Vagina (tissue), 2 donors: ENCODE measurements around the gene CYB5A. TPM values are rescaled to one million over a fixed set of nuclear protein-coding genes. Genes with fewer than 3 reads are reported as not detected.

ENCODE experiments used
- DNase-seq, 2 donors: peaks; one replicate each; pipeline ENCODE4 v3.0.0-alpha.2; 2017; ENCODE audit errors: extremely low spot score in 2 of 2
- H3K27ac ChIP-seq: fragments of 200-600 bp; sonication (generic); one replicate; pipeline ENCODE4 v1.5.1; 2019
- H3K27me3 ChIP-seq: fragments of 200-600 bp; sonication (generic); one replicate; pipeline ENCODE4 v1.5.1; 2019
- H3K36me3 ChIP-seq, 2 donors: fragments of 200-600 bp; sonication (generic); one replicate each; pipeline ENCODE4 v1.5.1; 2017 to 2019
- H3K4me1 ChIP-seq: fragments of 200-600 bp; sonication (generic); one replicate; pipeline ENCODE4 v1.5.1; 2019
- H3K4me3 ChIP-seq, 2 donors: fragments of 200-600 bp; sonication (generic); 1 replicate in 1 of 2; 2 replicates in 1 of 2; pipeline ENCODE4 v1.5.1; 2016 to 2019
- H3K9me3 ChIP-seq: fragments of 200-600 bp; sonication (generic); one replicate; pipeline ENCODE4 v1.5.1; 2019
- CTCF ChIP-seq, 3 experiments: fragments of 450-650 bp in 2 of 3; fragments of 200-600 bp in 1 of 3; sonication (generic) in 1 of 3; IDR thresholded peaks; one replicate each; pipeline ENCODE4 v1.5.1; 2017 to 2019; ENCODE audit warnings: antibody characterized with exemption in 3 of 3, mild to moderate bottlenecking in 2 of 3, moderate library complexity in 2 of 3
- POLR2A ChIP-seq, 2 donors: fragments of 450-650 bp; IDR thresholded peaks; one replicate each; pipeline ENCODE4 v1.6.1; 2017; ENCODE audit warnings: antibody characterized with exemption in 2 of 2, mild to moderate bottlenecking in 2 of 2, moderate library complexity in 2 of 2
- POLR2AphosphoS5 ChIP-seq, 2 donors: sonication (generic); formaldehyde crosslinking; IDR thresholded peaks; one replicate each; pipeline ENCODE4 v1.9.0; 2017; ENCODE audit warnings: antibody characterized with exemption in 2 of 2, mild to moderate bottlenecking in 2 of 2, low read depth in 1 of 2; ENCODE audit not compliant: insufficient read depth in 1 of 2
- intact Hi-C: fragments of 100-400 bp; cut with DNase I; formaldehyde crosslinking; loops from one replicate; pipeline ENCODE4 v1.15.1; 2023
- total RNA-seq: library from RNA; depleted of rRNA; stranded (reverse); fragments of >200 nt; gene quantifications from one replicate; pipeline ENCODE4 v1.2.3, GENCODE V29; 2016

CYB5A gene
- total RNA-seq, 1 donor from 2014 or later = 88.6 TPM

- Histone ChIP-seq H3K36me3 (no peaks in the 10 kb centered on the region), H3K27me3 (no peaks in the 10 kb centered on the region), H3K4me1 (no peaks in the 10 kb centered on the region), H3K27ac (no peak overlapping the region), H3K9me3 (no peaks in the 10 kb centered on the region), H3K4me3 (no peak overlapping the region)
- no peak for DNase-seq
- TF ChIP-seq CTCF (IDR thresholded peaks at IDR 0.05) (no peak), POLR2A (IDR thresholded peaks at IDR 0.05) (no peak), POLR2AphosphoS5 (IDR thresholded peaks at IDR 0.05; ENCODE audit: insufficient read depth in 1 of 2, low read depth in 1 of 2) (no peak)
- intact Hi-C loops = no loop called here
Measured at GRCh38 chr18:74310411-74310810, 18.6 kb upstream of the CYB5A start.

- no peaks in the 10 kb centered on the region for H3K9me3 ChIP-seq
- no peaks in the 10 kb centered on the region for H3K4me1 ChIP-seq
- H3K4me3 ChIP-seq = no peak overlapping the region
- no peak overlapping the region for H3K27ac ChIP-seq
- no peak for DNase-seq
- intact Hi-C loops = no loop called here
- TF ChIP-seq POLR2AphosphoS5 (IDR thresholded peaks at IDR 0.05; ENCODE audit: insufficient read depth in 1 of 2, low read depth in 1 of 2) (no peak), POLR2A (IDR thresholded peaks at IDR 0.05) (no peak), CTCF (IDR thresholded peaks at IDR 0.05) (no peak)
- no peaks in the 10 kb centered on the region for H3K36me3 ChIP-seq
- no peaks in the 10 kb centered on the region for H3K27me3 ChIP-seq
Measured at GRCh38 chr18:74303936-74304335, 12.2 kb upstream of the CYB5A start.

- TF ChIP-seq POLR2AphosphoS5 (IDR thresholded peaks at IDR 0.05; ENCODE audit: insufficient read depth in 1 of 2, low read depth in 1 of 2) = no peak
- no peak for TF ChIP-seq CTCF (IDR thresholded peaks at IDR 0.05)
- TF ChIP-seq POLR2A (IDR thresholded peaks at IDR 0.05) = no peak
- intact Hi-C loops = no loop called here
- Histone ChIP-seq H3K27me3 (no peaks in the 10 kb centered on the region), H3K27ac (no peak overlapping the region), H3K9me3 (no peaks in the 10 kb centered on the region), H3K4me3 (no peak overlapping the region), H3K36me3 (no peaks in the 10 kb centered on the region), H3K4me1 (no peaks in the 10 kb centered on the region)
- DNase-seq = no peak
Measured at GRCh38 chr18:74303306-74303705, 11.5 kb upstream of the CYB5A start.

- Histone ChIP-seq H3K36me3 (no peaks in the 10 kb centered on the region), H3K4me3 (no peak overlapping the region), H3K4me1 (no peaks in the 10 kb centered on the region), H3K9me3 (no peaks in the 10 kb centered on the region), H3K27ac (no peak overlapping the region), H3K27me3 (no peaks in the 10 kb centered on the region)
- TF ChIP-seq CTCF (IDR thresholded peaks at IDR 0.05) = no peak
- no peak for TF ChIP-seq POLR2A (IDR thresholded peaks at IDR 0.05)
- no peak for TF ChIP-seq POLR2AphosphoS5 (IDR thresholded peaks at IDR 0.05; ENCODE audit: insufficient read depth in 1 of 2, low read depth in 1 of 2)
- DNase-seq = no peak
- intact Hi-C loops = no loop called here
Measured at GRCh38 chr18:74299746-74300145, 8.0 kb upstream of the CYB5A start.

- no peak for DNase-seq
- intact Hi-C loops = no loop called here
- no peaks in the 10 kb centered on the region for H3K4me1 ChIP-seq
- H3K4me3 ChIP-seq = no peak overlapping the region
- no peaks in the 10 kb centered on the region for H3K36me3 ChIP-seq
- no peaks in the 10 kb centered on the region for H3K9me3 ChIP-seq
- H3K27me3 ChIP-seq = no peaks in the 10 kb centered on the region
- H3K27ac ChIP-seq = no peak overlapping the region
- TF ChIP-seq POLR2AphosphoS5 (IDR thresholded peaks at IDR 0.05; ENCODE audit: insufficient read depth in 1 of 2, low read depth in 1 of 2) (no peak), POLR2A (IDR thresholded peaks at IDR 0.05) (no peak), CTCF (IDR thresholded peaks at IDR 0.05) (no peak)
Measured at GRCh38 chr18:74299162-74299561, 7.4 kb upstream of the CYB5A start.
